KMS-11 (cell line): ENCODE results near the gene BAD.
"Not testable (repeated sequence)": the region's sequence is repeated elsewhere in the genome, so short reads cannot be mapped to it uniquely, and the experiment has no call there.

ENCODE experiments used
- H2AFZ ChIP-seq: fragments of 200-600 bp; sonication (generic); 2 replicates; pipeline ENCODE4 v1.6.1; 2016; ENCODE audit warnings: antibody characterized with exemption, mixed run types, low read depth
- H3K27ac ChIP-seq: fragments of 200-600 bp; sonication (generic); 2 replicates; pipeline ENCODE4 v1.6.1; 2016; ENCODE audit warnings: mild to moderate bottlenecking, mixed run types
- H3K27me3 ChIP-seq: fragments of 200-600 bp; sonication (generic); 2 replicates; pipeline ENCODE4 v1.6.1; 2017; ENCODE audit warnings: mild to moderate bottlenecking, low read depth, mixed run types, moderate library complexity; ENCODE audit not compliant: insufficient read depth
- H3K36me3 ChIP-seq: fragments of 200-600 bp; sonication (generic); 2 replicates; pipeline ENCODE4 v1.6.1; 2017; ENCODE audit warnings: mild to moderate bottlenecking, mixed run types; ENCODE audit not compliant: insufficient read depth
- H3K4me1 ChIP-seq: fragments of 200-600 bp; sonication (generic); 2 replicates; pipeline ENCODE4 v1.6.1; 2016; ENCODE audit warnings: mild to moderate bottlenecking, low read depth, mixed run types; ENCODE audit not compliant: poor library complexity, severe bottlenecking
- H3K4me2 ChIP-seq: fragments of 200-600 bp; sonication (generic); 2 replicates; pipeline ENCODE4 v1.7.0; 2016; ENCODE audit warnings: mild to moderate bottlenecking, mixed run types
- H3K4me3 ChIP-seq: fragments of 200-600 bp; sonication (generic); IDR thresholded peaks from 2 replicates; pipeline ENCODE4 v1.6.1; 2017; ENCODE audit warnings: low read depth, low read length, mixed read lengths; ENCODE audit not compliant: insufficient read depth
- H3K79me2 ChIP-seq: fragments of 200-600 bp; sonication (generic); 2 replicates; pipeline ENCODE4 v1.6.1; 2016; ENCODE audit warnings: low read depth, mixed run types; ENCODE audit not compliant: insufficient read depth
- H3K9ac ChIP-seq: fragments of 200-600 bp; sonication (generic); 2 replicates; pipeline ENCODE4 v1.6.1; 2016; ENCODE audit warnings: mild to moderate bottlenecking, mixed run types
- H4K20me1 ChIP-seq: fragments of 200-600 bp; sonication (generic); 2 replicates; pipeline ENCODE4 v1.6.1; 2016; ENCODE audit warnings: mild to moderate bottlenecking, mixed run types; ENCODE audit not compliant: insufficient read depth
- CTCF ChIP-seq: fragments of 200-600 bp; sonication (generic); conservative IDR thresholded peaks from 2 replicates; pipeline ENCODE4 v1.6.1; 2017; ENCODE audit warnings: low read depth, mild to moderate bottlenecking, antibody characterized with exemption, low read length, moderate library complexity, mixed read lengths

BAD gene

DNA sequence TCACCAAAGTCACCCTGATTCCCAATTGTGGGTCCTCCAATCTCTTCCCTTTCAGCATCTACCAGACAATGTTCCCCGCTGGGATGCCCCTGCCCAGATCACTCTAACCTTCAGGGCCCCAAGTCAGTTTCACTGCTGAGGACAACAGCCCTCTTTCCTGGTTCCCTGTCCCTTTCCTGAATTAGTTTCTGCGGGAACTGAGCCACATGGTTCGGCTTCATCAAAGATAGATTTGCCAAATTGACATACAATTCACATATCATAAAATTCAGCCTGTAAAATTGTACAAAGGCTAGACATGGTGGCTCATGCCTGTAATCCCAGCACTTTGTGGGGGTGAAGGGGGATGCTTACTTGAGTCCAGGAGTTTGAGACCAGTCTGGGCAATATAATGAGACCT, 43.5 kb upstream of the BAD start:
- Histone ChIP-seq H3K27ac (no peak overlapping the region), H2AFZ (no peak overlapping the region), H3K4me1 (peaks cover 12% of the 10 kb centered on the region), H3K4me2 (no peak overlapping the region), H3K9ac (no peak overlapping the region), H4K20me1 (no peaks in the 10 kb centered on the region), H3K79me2 (no peaks in the 10 kb centered on the region), H3K27me3 (no peaks in the 10 kb centered on the region), H3K4me3 (no peak overlapping the region), H3K36me3 (no peaks in the 10 kb centered on the region)
- no peak for TF ChIP-seq CTCF

GRCh38 chr11:64327375-64327774, 42.9 kb upstream of the BAD start:
- H3K4me1 ChIP-seq, result peaks cover 12% of the 10 kb centered on the region
- no peak for TF ChIP-seq CTCF

GRCh38 chr11:64324692-64325469, 40.4 kb upstream of the BAD start:
- H3K27ac ChIP-seq, result no peak overlapping the region
- H3K4me1 ChIP-seq, result peaks cover 3% of the 10 kb centered on the region
- no peak overlapping the region for H2AFZ ChIP-seq
- H3K9ac ChIP-seq, result no peak overlapping the region
- no peak for TF ChIP-seq CTCF
- no peaks in the 10 kb centered on the region for H4K20me1 ChIP-seq
- H3K79me2 ChIP-seq, result no peaks in the 10 kb centered on the region
- no peak overlapping the region for H3K4me3 ChIP-seq
- no peak overlapping the region for H3K4me2 ChIP-seq
- no peaks in the 10 kb centered on the region for H3K36me3 ChIP-seq
- no peaks in the 10 kb centered on the region for H3K27me3 ChIP-seq

More at GRCh38 chr11:64327375-64327774, 42.9 kb upstream of the BAD start:
- H3K27me3 ChIP-seq, result no peaks in the 10 kb centered on the region
- H2AFZ ChIP-seq, result no peak overlapping the region
- no peak overlapping the region for H3K4me3 ChIP-seq
- no peak overlapping the region for H3K27ac ChIP-seq
- H3K4me2 ChIP-seq, result no peak overlapping the region
- H3K36me3 ChIP-seq, result no peaks in the 10 kb centered on the region
- no peak overlapping the region for H3K9ac ChIP-seq
- no peaks in the 10 kb centered on the region for H3K79me2 ChIP-seq
- no peaks in the 10 kb centered on the region for H4K20me1 ChIP-seq

DNA sequence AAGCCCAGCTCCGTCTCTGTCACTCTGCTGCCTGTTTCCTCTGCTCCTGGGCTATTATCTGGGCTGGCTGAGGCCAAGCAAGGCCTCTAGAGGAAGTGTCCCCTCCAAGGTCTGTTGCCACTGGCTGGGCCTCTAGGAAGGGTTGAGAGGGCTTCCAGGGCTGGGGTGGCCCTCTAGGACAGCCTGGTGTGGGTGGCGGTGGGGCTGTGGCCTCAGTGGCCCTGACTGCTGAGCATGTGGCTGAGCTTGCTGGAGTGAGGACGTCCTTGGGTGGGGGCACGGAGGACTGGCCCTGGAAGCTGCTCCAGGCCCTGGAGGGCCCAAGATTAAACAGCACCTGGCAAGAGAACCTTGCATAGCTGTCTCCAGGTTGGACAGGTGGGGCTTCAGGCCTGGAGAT, 39.5 kb upstream of the BAD start:
- H3K27ac ChIP-seq, H3K27me3 ChIP-seq, H3K4me1 ChIP-seq, H3K79me2 ChIP-seq, H3K4me2 ChIP-seq, H3K4me3 ChIP-seq, H3K9ac ChIP-seq, H2AFZ ChIP-seq, H3K36me3 ChIP-seq, H4K20me1 ChIP-seq: not testable (repeated sequence)

GRCh38 chr11:64323373-64323772, 38.9 kb upstream of the BAD start:
- no peak for TF ChIP-seq CTCF
- Histone ChIP-seq H3K27me3 (no peaks in the 10 kb centered on the region), H2AFZ (no peak overlapping the region), H3K4me3 (no peak overlapping the region), H3K4me1 (peaks cover 10% of the 10 kb centered on the region), H3K27ac (no peak overlapping the region), H3K9ac (no peak overlapping the region), H3K79me2 (no peaks in the 10 kb centered on the region), H3K36me3 (no peaks in the 10 kb centered on the region), H4K20me1 (no peaks in the 10 kb centered on the region), H3K4me2 (no peak overlapping the region)
